ENCODE results near the gene SCG3.

SCG3 gene

DNA sequence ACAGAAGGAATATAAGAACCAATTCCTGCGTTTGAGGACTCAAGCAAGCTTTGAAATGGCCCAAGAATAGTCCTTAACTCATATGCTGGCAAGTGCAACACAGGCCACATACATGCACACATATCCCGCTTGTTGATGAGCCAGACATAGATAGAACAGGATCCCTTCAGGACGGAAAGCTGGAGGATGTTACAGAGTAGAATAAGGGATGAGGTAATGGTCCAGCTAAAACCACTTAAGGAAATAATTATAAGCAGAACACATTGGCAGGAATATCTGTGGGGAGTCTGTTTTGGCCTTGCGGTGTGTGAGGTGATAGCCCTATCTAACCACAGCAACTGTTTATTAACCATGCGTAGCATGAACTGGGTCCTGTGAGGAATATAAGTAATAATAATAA, 25.0 kb downstream of the SCG3 start:
- H3K4me1 ChIP-seq (ENCODE audit: insufficient read depth, low read length, poor library complexity, severe bottlenecking), result no peaks in the 10 kb centered on the region
- H3K27me3 ChIP-seq (ENCODE audit: insufficient read depth, low read length, poor library complexity, severe bottlenecking), result no peaks in the 10 kb centered on the region
- no peaks in the 10 kb centered on the region for H3K79me2 ChIP-seq (ENCODE audit: insufficient read depth, low read length)
- H3K36me3 ChIP-seq (ENCODE audit: insufficient read depth, low read length), result no peaks in the 10 kb centered on the region
- TF ChIP-seq, protein P1, sequence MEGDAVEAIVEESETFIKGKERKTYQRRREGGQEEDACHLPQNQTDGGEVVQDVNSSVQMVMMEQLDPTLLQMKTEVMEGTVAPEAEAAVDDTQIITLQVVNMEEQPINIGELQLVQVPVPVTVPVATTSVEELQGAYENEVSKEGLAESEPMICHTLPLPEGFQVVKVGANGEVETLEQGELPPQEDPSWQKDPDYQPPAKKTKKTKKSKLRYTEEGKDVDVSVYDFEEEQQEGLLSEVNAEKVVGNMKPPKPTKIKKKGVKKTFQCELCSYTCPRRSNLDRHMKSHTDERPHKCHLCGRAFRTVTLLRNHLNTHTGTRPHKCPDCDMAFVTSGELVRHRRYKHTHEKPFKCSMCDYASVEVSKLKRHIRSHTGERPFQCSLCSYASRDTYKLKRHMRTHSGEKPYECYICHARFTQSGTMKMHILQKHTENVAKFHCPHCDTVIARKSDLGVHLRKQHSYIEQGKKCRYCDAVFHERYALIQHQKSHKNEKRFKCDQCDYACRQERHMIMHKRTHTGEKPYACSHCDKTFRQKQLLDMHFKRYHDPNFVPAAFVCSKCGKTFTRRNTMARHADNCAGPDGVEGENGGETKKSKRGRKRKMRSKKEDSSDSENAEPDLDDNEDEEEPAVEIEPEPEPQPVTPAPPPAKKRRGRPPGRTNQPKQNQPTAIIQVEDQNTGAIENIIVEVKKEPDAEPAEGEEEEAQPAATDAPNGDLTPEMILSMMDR (conservative IDR thresholded peaks at IDR 0.05; ENCODE audit: low read length), result no peak
- no peak for TF ChIP-seq EZH2phosphoT487 (IDR thresholded peaks at IDR 0.05; ENCODE audit: borderline replicate concordance)
- no peaks in the 10 kb centered on the region for H3K9me3 ChIP-seq (ENCODE audit: insufficient read depth, low read depth, low read length)
- H2AFZ ChIP-seq (ENCODE audit: low read length), result no peak overlapping the region
- no peak overlapping the region for H3K4me3 ChIP-seq (ENCODE audit: low read length, poor library complexity, severe bottlenecking)
- H3K4me2 ChIP-seq (ENCODE audit: low read depth, low read length, poor library complexity, severe bottlenecking), result no peak overlapping the region
- no peaks in the 10 kb centered on the region for H3F3A ChIP-seq (ENCODE audit: low read depth)
- no peak overlapping the region for H3K9ac ChIP-seq (ENCODE audit: low read depth, low read length, poor library complexity, severe bottlenecking)
- no peaks in the 10 kb centered on the region for H4K20me1 ChIP-seq (ENCODE audit: insufficient read depth, low read length, poor library complexity, severe bottlenecking)
- H3K9me2 ChIP-seq (replicated peaks; ENCODE audit: low read depth, low read length), result no peaks in the 10 kb centered on the region

DNA sequence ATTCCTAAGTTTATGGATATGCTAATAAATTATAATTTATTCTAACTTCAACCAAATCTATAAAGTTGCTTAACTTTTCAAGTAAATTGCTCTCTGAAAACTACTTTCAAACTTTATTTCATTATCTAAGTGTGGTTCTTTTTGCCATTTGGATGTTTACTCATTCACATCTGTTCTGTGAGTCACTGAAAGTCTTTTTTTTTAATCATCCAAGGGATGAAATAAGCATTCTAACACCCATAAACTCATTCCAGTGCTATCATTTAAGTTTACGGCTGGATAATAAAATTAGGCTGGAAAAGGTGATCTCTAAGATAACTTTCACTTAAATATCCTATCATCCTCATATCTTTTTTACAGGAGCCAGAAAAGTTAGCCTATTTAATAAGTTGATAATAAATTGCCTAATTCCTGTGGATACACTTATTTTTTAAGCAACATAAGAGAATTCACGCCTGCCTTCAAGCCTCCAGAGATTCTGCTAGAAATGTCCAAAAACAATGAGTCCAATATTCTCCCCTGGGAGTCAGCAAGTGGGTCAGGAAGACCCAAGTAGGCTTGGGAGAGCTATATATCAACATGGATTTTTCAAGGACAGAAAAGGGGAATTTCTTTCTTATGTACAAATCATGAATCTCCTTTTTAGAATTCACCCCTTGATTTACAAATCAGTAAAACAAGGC, 25.8 kb downstream of the SCG3 start:
- H3K27me3 ChIP-seq (ENCODE audit: insufficient read depth, low read length, poor library complexity, severe bottlenecking), result no peaks in the 10 kb centered on the region
- H3K9ac ChIP-seq (ENCODE audit: low read depth, low read length, poor library complexity, severe bottlenecking), result no peak overlapping the region
- no peaks in the 10 kb centered on the region for H3K4me1 ChIP-seq (ENCODE audit: insufficient read depth, low read length, poor library complexity, severe bottlenecking)
- no peaks in the 10 kb centered on the region for H4K20me1 ChIP-seq (ENCODE audit: insufficient read depth, low read length, poor library complexity, severe bottlenecking)
- no peaks in the 10 kb centered on the region for H3K9me2 ChIP-seq (replicated peaks; ENCODE audit: low read depth, low read length)
- H3K4me3 ChIP-seq (ENCODE audit: low read length, poor library complexity, severe bottlenecking), result no peak overlapping the region
- H3K9me3 ChIP-seq (ENCODE audit: insufficient read depth, low read depth, low read length), result no peaks in the 10 kb centered on the region
- TF ChIP-seq, protein P1 (conservative IDR thresholded peaks at IDR 0.05; ENCODE audit: low read length), result no peak
- no peak for TF ChIP-seq EZH2phosphoT487 (IDR thresholded peaks at IDR 0.05; ENCODE audit: borderline replicate concordance)
- H3K79me2 ChIP-seq (ENCODE audit: insufficient read depth, low read length), result no peaks in the 10 kb centered on the region
- H2AFZ ChIP-seq (ENCODE audit: low read length), result no peak overlapping the region
- no peak overlapping the region for H3K4me2 ChIP-seq (ENCODE audit: low read depth, low read length, poor library complexity, severe bottlenecking)
- H3F3A ChIP-seq (ENCODE audit: low read depth), result no peaks in the 10 kb centered on the region
- no peaks in the 10 kb centered on the region for H3K36me3 ChIP-seq (ENCODE audit: insufficient read depth, low read length)

DNA sequence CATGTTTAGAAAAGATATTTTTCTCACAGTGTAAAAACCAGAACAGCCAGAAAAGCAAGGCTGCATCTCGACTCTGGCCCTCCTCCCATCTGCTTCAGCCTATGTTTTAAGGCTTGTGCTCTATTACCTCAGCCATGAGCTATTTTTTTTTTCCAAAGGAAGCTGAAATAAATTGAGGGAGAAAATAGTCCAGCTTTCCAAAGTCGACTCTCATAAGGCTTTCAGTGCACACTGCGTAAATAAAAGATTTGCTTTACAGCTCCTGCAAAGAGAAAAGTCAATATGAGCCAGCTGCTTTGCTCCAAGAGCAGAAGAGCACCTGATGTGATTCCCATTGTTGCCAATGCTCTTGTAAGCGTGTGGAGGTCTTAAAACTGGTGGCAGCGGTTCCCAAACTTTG, 26.7 kb downstream of the SCG3 start:
- Histone ChIP-seq H3K27me3 (ENCODE audit: insufficient read depth, low read length, poor library complexity, severe bottlenecking) (no peaks in the 10 kb centered on the region), H3K9me3 (ENCODE audit: insufficient read depth, low read depth, low read length) (no peaks in the 10 kb centered on the region), H2AFZ (ENCODE audit: low read length) (no peak overlapping the region), H3K36me3 (ENCODE audit: insufficient read depth, low read length) (no peaks in the 10 kb centered on the region), H3K4me2 (ENCODE audit: low read depth, low read length, poor library complexity, severe bottlenecking) (no peak overlapping the region), H3K79me2 (ENCODE audit: insufficient read depth, low read length) (no peaks in the 10 kb centered on the region), H3K4me3 (ENCODE audit: low read length, poor library complexity, severe bottlenecking) (no peak overlapping the region), H4K20me1 (ENCODE audit: insufficient read depth, low read length, poor library complexity, severe bottlenecking) (no peaks in the 10 kb centered on the region), H3K4me1 (ENCODE audit: insufficient read depth, low read length, poor library complexity, severe bottlenecking) (no peaks in the 10 kb centered on the region), H3K9me2 (replicated peaks; ENCODE audit: low read depth, low read length) (no peaks in the 10 kb centered on the region), H3K9ac (ENCODE audit: low read depth, low read length, poor library complexity, severe bottlenecking) (no peak overlapping the region), H3F3A (ENCODE audit: low read depth) (no peaks in the 10 kb centered on the region)
- TF ChIP-seq, protein P1 (conservative IDR thresholded peaks at IDR 0.05; ENCODE audit: low read length), result no peak
- no peak for TF ChIP-seq EZH2phosphoT487 (IDR thresholded peaks at IDR 0.05; ENCODE audit: borderline replicate concordance)

All from Loucy (cell line).